ENCODE results near the gene APOH. TPM values are rescaled to one million over a fixed set of nuclear protein-coding genes. Genes with fewer than 3 reads are reported as not detected.

APOH gene
- total RNA-seq, 6 donors from 2014 or later = 1.3 to 14.2 (median 8.4) TPM; not detected in 1

- TF ChIP-seq POLR2A (IDR thresholded peaks at IDR 0.05) (no peak), CTCF (IDR thresholded peaks at IDR 0.05) (peak; percentile 44 to 73 (median 66))
Measured at GRCh38 chr17:66165537-66166123, 63.6 kb downstream of the APOH start.

More at GRCh38 chr17:66165537-66166123, 63.6 kb downstream of the APOH start:
- H3K9me3 ChIP-seq = no peaks in the 10 kb centered on the region
- peaks cover 0 to 4% (median 0%) of the 10 kb centered on the region in 4 donors for H3K36me3 ChIP-seq
- no peak overlapping the region for H3K4me3 ChIP-seq
- H3K4me1 ChIP-seq = no peaks in the 10 kb centered on the region
- DNase-seq (no peak), ATAC-seq (ENCODE audit: low FRiP score in 2 of 2) (peak in 1 of 2 donors; percentile 64)
- no peak overlapping the region for H3K27ac ChIP-seq
- no peaks in the 10 kb centered on the region for H3K27me3 ChIP-seq

Small RNA genes within 50 kb of the gene (small RNA-seq; reads per million reads assigned to genes)
- gene RNA5SP444 = 0 reads per million in 4 donors

Other genes with a start within 250 kb of the APOH start
- 10 to 100 TPM; 14.3 to 70.2 (median 31.0) TPM for gene CEP112, start 37.3 kb downstream of the APOH start, total RNA-seq
- gene PRKCA, start 73.2 kb upstream of the APOH start, total RNA-seq = 10 to 100 TPM; 10.9 to 29.3 (median 18.0) TPM

Data from upper lobe of left lung (tissue), 6 donors.